ENCODE data around the gene ADAM22.

ADAM22 gene

GRCh38 chr7:88218836-88219605 is 285.0 kb downstream of the ADAM22 start:
- DNase-seq (ENCODE audit: low read depth), result no peak

DNA sequence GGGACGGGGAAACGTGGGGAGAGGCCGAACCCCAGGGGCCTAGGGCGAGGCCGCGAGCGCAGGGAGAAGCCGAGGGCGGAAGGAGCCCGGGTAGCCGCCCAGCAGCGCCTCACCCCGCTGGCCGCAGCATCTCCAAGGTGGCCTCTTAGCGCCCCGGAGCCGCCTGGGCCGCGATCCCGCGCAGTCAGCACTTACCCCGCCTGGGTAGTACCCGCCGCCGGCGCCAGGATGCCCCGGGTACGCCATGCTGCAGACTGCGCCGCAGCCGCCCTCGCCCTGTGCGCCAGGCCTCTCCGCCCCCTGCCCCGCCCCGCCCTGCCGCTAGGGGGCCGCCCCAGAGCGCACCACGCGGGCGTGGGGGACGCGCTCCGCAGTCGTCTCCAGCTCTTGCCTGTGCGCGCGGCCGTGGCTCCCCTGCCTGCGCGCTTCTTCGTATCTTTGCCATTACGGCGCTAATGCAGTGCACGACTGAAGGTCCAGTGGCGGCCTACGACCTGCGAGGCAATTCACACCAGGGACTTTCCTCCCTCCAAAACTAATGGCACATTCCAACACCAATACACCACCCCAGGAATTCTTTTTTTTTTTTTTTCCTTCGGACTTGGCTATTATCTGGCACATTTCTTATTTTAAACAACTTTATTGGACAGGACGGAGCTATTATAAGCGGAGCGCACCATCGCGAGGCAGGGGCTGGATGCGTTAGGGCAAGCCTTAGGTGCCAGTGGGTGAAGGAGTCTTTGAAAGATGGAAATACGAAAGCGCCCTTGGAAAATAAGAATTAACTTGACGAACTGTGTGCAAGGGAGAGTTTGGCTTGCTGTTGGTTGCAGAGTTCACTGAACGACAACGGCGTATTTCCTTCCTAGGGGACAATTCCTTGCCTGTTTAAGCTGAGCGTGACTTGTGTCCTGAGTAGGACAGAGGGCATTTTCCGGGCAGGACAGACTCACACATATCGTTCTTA is 286.0 kb downstream of the ADAM22 start, which contains the start of gene SRI:
Gene SRI, minus strand, starts transcription at position 258 of the 967 bp plus-strand sequence. Its CDS starts 12 bp downstream, at position 246.
- DNase-seq (ENCODE audit: low read depth), result peak; percentile 85

GRCh38 chr7:88223265-88223664 is 289.2 kb downstream of the ADAM22 start:
- DNase-seq (ENCODE audit: low read depth), result no peak

GRCh38 chr7:88224601-88225275 is 290.7 kb downstream of the ADAM22 start:
- DNase-seq (ENCODE audit: low read depth), result no peak

GRCh38 chr7:88226201-88226600 is 292.1 kb downstream of the ADAM22 start:
- no peak for DNase-seq (ENCODE audit: low read depth)

DNA sequence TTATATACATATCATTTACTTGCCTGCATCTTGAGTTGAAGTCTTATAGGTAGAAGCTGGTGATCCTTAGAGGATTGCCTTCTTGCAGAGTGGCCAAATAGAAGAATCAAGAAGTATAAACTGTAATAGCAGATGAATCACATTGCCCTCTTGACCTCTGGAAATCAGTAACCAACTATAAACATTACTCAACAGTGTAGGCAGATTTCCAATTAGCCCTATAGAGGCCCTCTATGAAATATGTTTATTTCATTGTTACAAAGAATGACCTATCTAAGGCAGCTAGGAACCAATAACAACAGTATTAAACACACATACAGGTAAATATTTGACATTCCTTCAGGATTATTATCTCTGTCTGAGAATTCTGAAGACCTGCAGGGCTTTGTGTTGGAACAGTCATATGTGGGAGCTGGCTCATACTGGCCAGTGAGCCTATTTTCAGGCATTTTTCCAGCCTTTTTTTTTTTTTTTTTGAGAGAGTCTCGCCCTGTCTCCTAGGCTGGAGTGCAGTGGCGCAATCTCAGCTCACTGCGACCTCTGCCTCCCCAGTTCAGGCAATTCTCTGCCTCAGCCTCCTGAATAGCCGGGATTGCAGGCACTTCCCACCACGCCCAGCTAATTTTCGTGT is 292.9 kb downstream of the ADAM22 start:
- DNase-seq (ENCODE audit: low read depth), result no peak

- DNase-seq (ENCODE audit: low read depth), result no peak
Observed at GRCh38 chr7:88229302-88229995, 295.4 kb downstream of the ADAM22 start.

GRCh38 chr7:88230646-88231045 is 296.6 kb downstream of the ADAM22 start:
- no peak for DNase-seq (ENCODE audit: low read depth)

GRCh38 chr7:88233828-88234227 is 299.8 kb downstream of the ADAM22 start:
- no peak for DNase-seq (ENCODE audit: low read depth)

DNA sequence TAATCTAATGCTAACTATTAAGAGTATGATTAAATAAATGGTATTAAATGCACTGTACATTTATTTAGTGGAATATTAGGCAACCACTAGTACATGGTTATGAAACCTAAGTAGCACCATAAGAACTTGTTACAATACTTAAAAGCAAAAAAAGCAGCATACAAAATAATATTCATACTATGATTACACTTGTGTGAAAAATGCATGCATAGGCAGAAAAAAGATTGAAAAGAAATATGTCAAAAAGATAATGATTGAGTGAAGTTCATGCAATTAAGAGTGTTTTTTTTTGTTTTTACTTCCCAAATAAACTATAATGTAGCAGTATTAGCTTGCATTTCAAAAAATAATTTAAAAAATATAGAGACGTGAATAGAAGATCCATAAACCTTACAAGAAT is 305.8 kb downstream of the ADAM22 start:
- DNase-seq (ENCODE audit: low read depth), result no peak

GRCh38 chr7:88243345-88243909 is 309.4 kb downstream of the ADAM22 start:
- no peak for DNase-seq (ENCODE audit: low read depth)

GRCh38 chr7:88244258-88244657 is 310.2 kb downstream of the ADAM22 start:
- no peak for DNase-seq (ENCODE audit: low read depth)
